Nephron progenitor cell (in vitro differentiated cells): Measurements from ENCODE around the gene CCDC188.

Experiments
- DNase-seq: peaks from one replicate; pipeline ENCODE4 v3.0.0; 2021
- H3K27ac Mint-ChIP-seq: 2 replicates; pipeline ENCODE4 v1.8.0; 2021; ENCODE audit warnings: mild to moderate bottlenecking, moderate library complexity, mixed read lengths
- H3K27me3 Mint-ChIP-seq: 2 replicates; pipeline ENCODE4 v1.8.0; 2021; ENCODE audit warnings: mild to moderate bottlenecking, low read depth, mixed read lengths; ENCODE audit not compliant: poor library complexity
- H3K36me3 Mint-ChIP-seq: 2 replicates; pipeline ENCODE4 v1.8.0; 2021; ENCODE audit warnings: low read depth, mixed read lengths
- H3K4me1 Mint-ChIP-seq: 2 replicates; pipeline ENCODE4 v1.8.0; 2021; ENCODE audit warnings: mixed read lengths
- H3K4me3 Mint-ChIP-seq: 2 replicates; pipeline ENCODE4 v1.8.0; 2021; ENCODE audit warnings: mild to moderate bottlenecking, moderate library complexity, mixed read lengths
- H3K9me3 Mint-ChIP-seq: 2 replicates; pipeline ENCODE4 v1.8.0; 2021; ENCODE audit warnings: mild to moderate bottlenecking, moderate library complexity, mixed read lengths
- TF ChIP-seq, protein P1 (sequence below): fragments of 200-600 bp; sonication (generic); IDR thresholded peaks from 2 replicates; pipeline ENCODE4 v1.5.0; 2021; ENCODE audit warnings: antibody characterized with exemption

The CCDC188 gene

DNA sequence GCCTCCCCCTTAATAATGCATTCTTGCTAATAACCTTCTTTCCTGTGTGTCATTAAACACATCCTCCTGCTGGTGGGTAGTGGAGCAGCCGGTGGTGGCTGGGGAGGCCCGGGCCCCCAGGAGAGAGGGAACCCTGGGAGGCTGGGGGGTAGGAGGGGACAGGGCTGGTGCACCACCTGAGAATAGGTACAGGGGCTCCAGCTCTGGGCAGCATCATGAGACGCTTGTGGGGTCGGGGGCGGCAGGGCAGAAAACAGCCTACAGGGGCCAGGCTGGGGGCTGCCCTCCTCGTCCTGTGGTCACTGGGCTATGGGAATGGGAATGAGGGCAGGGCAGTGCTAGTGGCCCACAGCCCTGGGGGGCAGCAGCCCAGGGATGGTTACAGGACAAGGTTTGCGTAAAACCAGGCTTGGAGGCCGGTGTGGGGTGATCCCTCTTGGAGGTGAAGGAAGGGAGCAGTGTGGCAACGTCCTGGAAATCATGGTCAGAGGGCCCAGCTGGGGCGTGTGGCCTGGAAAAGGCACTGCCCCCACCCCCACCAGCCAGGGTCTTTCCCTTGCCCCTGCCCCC is 18.5 kb upstream of the CCDC188 start:
- Mint-ChIP-seq H3K36me3 (no peaks in the 10 kb centered on the region), H3K27ac (no peak overlapping the region), H3K4me3 (no peak overlapping the region), H3K9me3 (peaks cover 1% of the 10 kb centered on the region), H3K27me3 (peaks cover 16% of the 10 kb centered on the region), H3K4me1 (peaks cover 21% of the 10 kb centered on the region)
- DNase-seq = no peak
- TF ChIP-seq, protein P1, sequence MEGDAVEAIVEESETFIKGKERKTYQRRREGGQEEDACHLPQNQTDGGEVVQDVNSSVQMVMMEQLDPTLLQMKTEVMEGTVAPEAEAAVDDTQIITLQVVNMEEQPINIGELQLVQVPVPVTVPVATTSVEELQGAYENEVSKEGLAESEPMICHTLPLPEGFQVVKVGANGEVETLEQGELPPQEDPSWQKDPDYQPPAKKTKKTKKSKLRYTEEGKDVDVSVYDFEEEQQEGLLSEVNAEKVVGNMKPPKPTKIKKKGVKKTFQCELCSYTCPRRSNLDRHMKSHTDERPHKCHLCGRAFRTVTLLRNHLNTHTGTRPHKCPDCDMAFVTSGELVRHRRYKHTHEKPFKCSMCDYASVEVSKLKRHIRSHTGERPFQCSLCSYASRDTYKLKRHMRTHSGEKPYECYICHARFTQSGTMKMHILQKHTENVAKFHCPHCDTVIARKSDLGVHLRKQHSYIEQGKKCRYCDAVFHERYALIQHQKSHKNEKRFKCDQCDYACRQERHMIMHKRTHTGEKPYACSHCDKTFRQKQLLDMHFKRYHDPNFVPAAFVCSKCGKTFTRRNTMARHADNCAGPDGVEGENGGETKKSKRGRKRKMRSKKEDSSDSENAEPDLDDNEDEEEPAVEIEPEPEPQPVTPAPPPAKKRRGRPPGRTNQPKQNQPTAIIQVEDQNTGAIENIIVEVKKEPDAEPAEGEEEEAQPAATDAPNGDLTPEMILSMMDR = no peak

DNA sequence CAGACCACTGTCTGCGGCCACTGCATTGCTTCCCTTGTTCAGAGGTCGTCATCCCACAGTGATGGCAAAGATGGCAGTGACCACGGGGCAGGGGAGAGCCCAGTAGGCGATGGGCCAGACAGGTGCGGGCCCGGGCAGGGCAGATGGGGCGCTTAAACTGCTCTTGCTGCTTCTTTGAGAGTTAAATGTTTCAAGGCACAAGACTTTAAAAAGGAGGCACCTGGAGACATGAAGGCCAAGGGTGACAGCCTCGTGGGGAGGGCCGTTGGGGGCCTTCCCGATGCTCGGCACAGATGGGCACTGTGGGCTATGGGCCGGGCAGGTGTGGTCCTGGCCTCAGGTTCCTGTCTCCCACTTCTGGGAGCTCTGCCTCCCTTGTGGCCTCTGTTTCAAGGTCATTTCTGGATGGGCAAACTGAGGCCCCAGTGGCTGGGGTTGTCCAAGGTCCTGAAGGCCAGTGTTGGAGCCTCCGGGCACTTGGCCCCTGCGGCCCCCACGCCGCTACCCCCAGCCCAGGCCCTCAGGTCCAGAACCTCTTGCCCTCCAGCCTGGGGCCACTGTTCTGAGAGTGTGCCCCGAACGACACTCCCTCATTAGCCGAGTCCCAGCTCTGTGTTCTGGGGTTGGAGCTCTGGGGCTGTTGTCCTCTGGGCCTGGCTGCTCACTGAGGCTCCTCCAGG is 16.9 kb upstream of the CCDC188 start:
- Mint-ChIP-seq H3K4me1 (peaks cover 10% of the 10 kb centered on the region), H3K36me3 (no peaks in the 10 kb centered on the region), H3K4me3 (no peak overlapping the region), H3K9me3 (peaks cover 5% of the 10 kb centered on the region), H3K27ac (no peak overlapping the region), H3K27me3 (peaks cover 12% of the 10 kb centered on the region)
- no peak for DNase-seq
- TF ChIP-seq, protein P1 = no peak

DNA sequence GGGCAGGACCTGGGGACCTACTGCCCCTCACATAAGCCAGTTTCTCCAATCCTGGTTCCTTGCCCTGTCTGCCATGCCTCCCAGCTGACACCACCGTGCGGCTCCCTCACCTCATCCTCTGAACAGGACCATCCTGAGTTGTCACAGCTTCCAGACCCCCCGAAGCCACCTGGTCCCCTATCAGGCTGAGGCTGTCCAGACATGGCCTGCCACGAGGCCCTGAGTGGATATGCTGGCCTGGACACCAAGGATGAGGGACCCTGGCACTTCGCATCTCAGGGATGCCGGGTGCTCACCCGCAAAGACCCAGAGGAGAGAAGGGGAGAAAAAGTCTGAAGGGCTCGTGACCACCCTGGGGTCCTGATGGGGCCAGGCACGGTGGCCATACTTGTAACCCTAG is 15.8 kb upstream of the CCDC188 start:
- Mint-ChIP-seq H3K36me3 (no peaks in the 10 kb centered on the region), H3K9me3 (peaks cover 5% of the 10 kb centered on the region), H3K27ac (no peak overlapping the region), H3K27me3 (peaks cover 15% of the 10 kb centered on the region), H3K4me3 (no peak overlapping the region), H3K4me1 (peaks cover 10% of the 10 kb centered on the region)
- TF ChIP-seq, protein P1 = no peak
- no peak for DNase-seq

DNA sequence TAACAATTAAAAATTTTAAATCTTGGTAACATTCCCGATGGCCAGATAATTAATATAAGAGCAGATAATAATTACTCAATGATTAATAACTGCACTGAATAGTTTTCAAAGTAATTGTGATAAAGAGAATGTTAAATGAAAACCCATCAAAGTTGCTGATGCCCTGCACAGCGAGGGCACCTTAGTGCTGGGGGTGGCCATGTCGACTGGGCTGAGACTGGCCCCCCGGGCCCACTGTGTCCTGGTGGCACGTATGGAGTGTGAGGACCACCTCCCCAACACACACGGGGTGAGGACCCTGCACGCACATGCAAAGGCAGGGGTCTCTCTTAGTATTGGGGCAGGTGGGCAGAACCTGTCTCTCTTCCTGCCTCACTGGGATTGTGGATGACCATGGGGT is 15.1 kb upstream of the CCDC188 start:
- Mint-ChIP-seq H3K27ac (no peak overlapping the region), H3K9me3 (peaks cover 5% of the 10 kb centered on the region), H3K36me3 (no peaks in the 10 kb centered on the region), H3K4me1 (peaks cover 7% of the 10 kb centered on the region), H3K27me3 (peaks cover 18% of the 10 kb centered on the region), H3K4me3 (no peak overlapping the region)
- TF ChIP-seq, protein P1 = no peak
- no peak for DNase-seq

DNA sequence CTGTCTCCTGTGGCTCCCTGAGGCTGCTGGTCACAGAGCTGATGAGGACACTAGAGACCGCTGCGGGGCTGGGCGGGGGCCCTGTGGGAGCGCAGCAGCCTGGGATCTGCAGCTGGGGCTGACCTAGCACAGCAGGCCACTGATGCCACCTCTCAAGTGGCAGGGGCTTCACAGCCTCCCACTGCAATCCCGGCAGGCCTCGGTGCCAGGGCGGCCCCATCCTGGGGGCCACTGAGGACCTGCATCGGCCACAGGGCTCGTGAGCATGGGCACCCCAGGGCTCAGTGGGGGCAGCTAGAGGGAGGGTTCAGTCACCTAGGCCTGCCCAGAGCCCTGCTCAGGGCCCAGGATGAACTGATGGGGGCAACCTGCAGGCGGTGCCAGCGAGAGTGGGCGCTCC is 14.6 kb upstream of the CCDC188 start:
- H3K9me3 Mint-ChIP-seq = peaks cover 5% of the 10 kb centered on the region
- H3K4me3 Mint-ChIP-seq = no peak overlapping the region
- DNase-seq = no peak
- TF ChIP-seq, protein P1 = no peak
- peaks cover 2% of the 10 kb centered on the region for H3K4me1 Mint-ChIP-seq
- H3K27ac Mint-ChIP-seq = no peak overlapping the region
- peaks cover 18% of the 10 kb centered on the region for H3K27me3 Mint-ChIP-seq
- H3K36me3 Mint-ChIP-seq = no peaks in the 10 kb centered on the region

DNA sequence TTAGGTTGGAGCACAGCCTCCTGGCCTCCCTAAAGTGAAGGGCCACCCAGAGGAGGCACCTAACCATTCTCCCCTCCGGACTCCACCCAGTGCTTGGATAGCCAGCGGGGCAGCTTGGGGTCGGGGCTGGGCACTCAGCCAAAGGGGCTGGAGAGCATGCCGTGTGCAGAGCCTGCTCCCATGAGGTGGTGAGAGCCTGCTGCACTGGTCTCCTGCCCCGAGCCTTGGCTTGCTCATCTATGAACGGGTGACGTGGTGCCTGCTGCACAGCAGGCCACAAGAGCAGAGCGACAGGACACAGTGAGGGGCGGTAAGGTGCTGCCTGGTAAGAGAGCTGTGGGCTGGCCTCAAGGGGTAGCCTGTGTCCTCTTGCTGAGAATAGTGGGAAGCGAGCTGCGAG is 14.0 kb upstream of the CCDC188 start:
- H3K36me3 Mint-ChIP-seq = no peaks in the 10 kb centered on the region
- peaks cover 23% of the 10 kb centered on the region for H3K27me3 Mint-ChIP-seq
- H3K27ac Mint-ChIP-seq = no peak overlapping the region
- peaks cover 5% of the 10 kb centered on the region for H3K9me3 Mint-ChIP-seq
- no peak for DNase-seq
- H3K4me1 Mint-ChIP-seq = no peaks in the 10 kb centered on the region
- no peak overlapping the region for H3K4me3 Mint-ChIP-seq
- TF ChIP-seq, protein P1 = no peak
